Stimulated activated effector memory CD8-positive, alpha-beta T cell treated with anti-CD3 and anti-CD28 coated beads, Interleukin-12 subunit alpha, Interleukin-12 subunit beta, amount 100 ng/mL, for 72 hours (primary cell): ENCODE data around the gene CALML5.

Source experiments
- ATAC-seq: fragments of 150-1000 bp; cut with Tn5 transposase; 2 replicates; pipeline ENCODE4 v1.10.0; 2021
- DNase-seq, 2 donors: peaks; one replicate each; pipeline ENCODE4 v3.0.0; 2021 to 2022; ENCODE audit warnings: low spot score in 2 of 2
- H3K27ac Mint-ChIP-seq: one replicate; pipeline ENCODE4 v1.8.0; 2022; ENCODE audit warnings: mild to moderate bottlenecking, mixed read lengths
- H3K36me3 Mint-ChIP-seq: one replicate; pipeline ENCODE4 v1.8.0; 2022; ENCODE audit warnings: mild to moderate bottlenecking, mixed read lengths
- H3K4me1 Mint-ChIP-seq: one replicate; pipeline ENCODE4 v1.8.0; 2022; ENCODE audit warnings: mixed read lengths
- H3K4me3 Mint-ChIP-seq: one replicate; pipeline ENCODE4 v1.8.0; 2022; ENCODE audit warnings: mild to moderate bottlenecking, mixed read lengths
- H3K9me3 Mint-ChIP-seq: one replicate; pipeline ENCODE4 v1.8.0; 2022; ENCODE audit warnings: mixed read lengths

CALML5 gene

GRCh38 chr10:5460468-5461202, 38.7 kb downstream of the CALML5 start:
- Mint-ChIP-seq H3K9me3 (no peaks in the 10 kb centered on the region), H3K4me3 (no peak overlapping the region), H3K36me3 (peaks cover 7% of the 10 kb centered on the region), H3K4me1 (no peaks in the 10 kb centered on the region), H3K27ac (no peak overlapping the region)
- ATAC-seq (no peak), DNase-seq (no peak)

- Mint-ChIP-seq H3K4me3 (no peak overlapping the region), H3K4me1 (no peaks in the 10 kb centered on the region), H3K36me3 (peaks cover 16% of the 10 kb centered on the region)
Observed at GRCh38 chr10:5458949-5459747, 40.2 kb downstream of the CALML5 start.

DNA sequence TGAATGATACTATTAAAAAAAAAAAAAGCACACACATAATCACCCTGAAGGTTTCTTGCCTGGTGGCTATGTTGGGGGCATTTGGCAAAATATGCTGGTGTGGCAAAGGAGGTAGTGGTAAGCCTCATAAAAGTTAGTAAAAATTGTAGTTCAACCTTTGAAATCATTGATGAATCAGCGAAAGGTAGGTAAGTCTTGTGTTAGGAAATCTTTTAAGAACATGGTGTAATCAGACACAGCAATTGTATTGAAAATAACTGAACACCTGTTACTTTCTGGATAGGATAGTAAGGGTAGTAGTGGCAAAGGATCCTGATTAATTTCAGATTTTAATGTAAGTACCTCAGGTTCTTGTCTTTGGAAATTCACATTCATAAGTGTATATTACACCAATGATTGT, 40.9 kb downstream of the CALML5 start:
- H3K4me3 Mint-ChIP-seq: no peak overlapping the region
- peaks cover 23% of the 10 kb centered on the region for H3K36me3 Mint-ChIP-seq
- H3K27ac Mint-ChIP-seq: no peak overlapping the region
- no peak for DNase-seq
- no peaks in the 10 kb centered on the region for H3K4me1 Mint-ChIP-seq
- ATAC-seq: no peak
- H3K9me3 Mint-ChIP-seq: no peaks in the 10 kb centered on the region

More at GRCh38 chr10:5458949-5459747, 40.2 kb downstream of the CALML5 start:
- DNase-seq (no peak), ATAC-seq (no peak)
- H3K9me3 Mint-ChIP-seq: no peaks in the 10 kb centered on the region
- no peak overlapping the region for H3K27ac Mint-ChIP-seq

- Mint-ChIP-seq H3K9me3 (no peaks in the 10 kb centered on the region), H3K4me1 (no peaks in the 10 kb centered on the region), H3K27ac (no peak overlapping the region), H3K4me3 (no peak overlapping the region), H3K36me3 (peaks cover 30% of the 10 kb centered on the region)
- DNase-seq (no peak), ATAC-seq (no peak)
Observed at GRCh38 chr10:5457741-5458140, 41.6 kb downstream of the CALML5 start.

DNA sequence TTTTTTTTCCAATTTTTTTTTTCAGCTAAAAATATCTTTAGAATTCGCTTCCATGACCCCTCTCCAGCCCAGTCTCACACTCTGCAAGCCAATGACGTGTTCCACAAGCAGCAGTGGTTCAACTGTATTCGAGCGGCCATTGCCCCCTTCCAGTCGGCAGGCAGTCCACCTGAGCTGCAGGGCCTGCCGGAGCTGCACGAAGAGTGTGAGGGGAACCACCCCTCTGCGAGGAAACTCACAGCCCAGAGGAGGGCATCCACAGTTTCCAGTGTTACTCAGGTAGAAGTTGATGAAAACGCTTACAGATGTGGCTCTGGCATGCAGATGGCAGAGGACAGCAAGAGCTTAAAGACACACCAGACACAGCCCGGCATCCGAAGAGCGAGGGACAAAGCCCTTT, 42.8 kb downstream of the CALML5 start:
- H3K9me3 Mint-ChIP-seq: no peaks in the 10 kb centered on the region
- ATAC-seq (no peak), DNase-seq (no peak)
- no peaks in the 10 kb centered on the region for H3K4me1 Mint-ChIP-seq
- peaks cover 37% of the 10 kb centered on the region for H3K36me3 Mint-ChIP-seq
- H3K4me3 Mint-ChIP-seq: no peak overlapping the region
- no peak overlapping the region for H3K27ac Mint-ChIP-seq

- H3K4me3 Mint-ChIP-seq: no peak overlapping the region
- H3K27ac Mint-ChIP-seq: no peak overlapping the region
- ATAC-seq: no peak
Observed at GRCh38 chr10:5453749-5454489, 45.5 kb downstream of the CALML5 start.

DNA sequence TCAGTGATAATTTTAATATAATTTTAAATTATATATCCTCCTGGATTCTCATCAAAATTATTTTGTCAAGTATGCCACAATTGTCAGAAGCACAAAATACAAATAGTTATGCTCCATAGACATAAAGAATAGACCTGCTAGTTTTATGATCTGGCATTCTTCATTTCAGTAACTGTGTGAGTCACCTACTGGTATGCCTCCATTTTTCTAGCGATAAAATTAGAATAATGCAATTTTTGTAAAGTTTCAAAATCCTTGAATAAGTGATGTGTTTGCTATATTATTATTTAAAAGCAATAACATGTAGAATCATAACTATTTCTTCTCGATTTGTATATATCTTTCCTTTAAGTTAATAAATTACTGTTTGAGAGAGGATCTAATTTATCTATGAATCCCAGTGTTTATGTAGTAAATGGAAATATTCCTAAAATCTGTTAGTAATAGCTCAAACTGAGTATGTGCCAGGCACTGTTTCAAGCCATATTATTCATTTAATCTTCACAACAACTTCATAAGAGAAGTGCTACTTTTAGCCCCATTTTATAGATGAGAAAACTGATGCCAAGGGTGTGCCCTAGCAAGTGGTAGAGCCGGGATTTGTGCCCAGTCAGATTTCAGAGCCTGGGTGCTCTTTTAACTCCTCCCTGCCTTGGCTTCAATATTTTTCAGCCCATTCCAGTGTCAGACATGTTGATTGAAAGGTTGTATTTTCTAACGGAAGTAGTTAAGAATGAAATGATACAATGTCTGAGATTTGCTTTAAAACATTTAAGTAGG, 48.6 kb downstream of the CALML5 start:
- DNase-seq: no peak
- Mint-ChIP-seq H3K9me3 (no peaks in the 10 kb centered on the region), H3K36me3 (peaks cover 36% of the 10 kb centered on the region), H3K27ac (no peak overlapping the region), H3K4me1 (peaks cover 17% of the 10 kb centered on the region), H3K4me3 (no peak overlapping the region)
- no peak for ATAC-seq

More at GRCh38 chr10:5453749-5454489, 45.5 kb downstream of the CALML5 start:
- H3K4me1 Mint-ChIP-seq: no peaks in the 10 kb centered on the region
- no peaks in the 10 kb centered on the region for H3K9me3 Mint-ChIP-seq
- DNase-seq: no peak
- peaks cover 37% of the 10 kb centered on the region for H3K36me3 Mint-ChIP-seq

DNA sequence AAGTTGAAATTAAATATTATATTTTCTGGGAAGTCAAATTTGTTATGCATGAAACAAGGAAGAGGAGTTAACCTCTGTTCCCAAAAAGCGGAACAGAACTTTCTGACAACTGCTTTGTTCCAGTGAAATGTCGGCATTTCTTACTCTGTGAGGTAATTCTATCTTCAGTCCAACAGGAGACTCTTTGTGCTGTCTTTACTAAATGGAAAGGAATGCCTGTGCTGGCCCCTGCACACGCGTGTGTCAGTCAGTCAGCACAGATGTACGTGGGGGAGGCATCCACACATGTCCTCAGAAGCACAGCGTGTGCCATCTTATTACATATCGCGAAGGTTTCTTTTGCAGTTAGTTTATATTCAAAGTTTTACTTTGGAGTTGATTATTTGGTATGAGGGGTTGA, 49.5 kb downstream of the CALML5 start:
- Mint-ChIP-seq H3K4me1 (peaks cover 18% of the 10 kb centered on the region), H3K27ac (no peak overlapping the region), H3K9me3 (no peaks in the 10 kb centered on the region), H3K36me3 (peaks cover 33% of the 10 kb centered on the region), H3K4me3 (no peak overlapping the region)
- DNase-seq: no peak
- ATAC-seq: no peak

DNA sequence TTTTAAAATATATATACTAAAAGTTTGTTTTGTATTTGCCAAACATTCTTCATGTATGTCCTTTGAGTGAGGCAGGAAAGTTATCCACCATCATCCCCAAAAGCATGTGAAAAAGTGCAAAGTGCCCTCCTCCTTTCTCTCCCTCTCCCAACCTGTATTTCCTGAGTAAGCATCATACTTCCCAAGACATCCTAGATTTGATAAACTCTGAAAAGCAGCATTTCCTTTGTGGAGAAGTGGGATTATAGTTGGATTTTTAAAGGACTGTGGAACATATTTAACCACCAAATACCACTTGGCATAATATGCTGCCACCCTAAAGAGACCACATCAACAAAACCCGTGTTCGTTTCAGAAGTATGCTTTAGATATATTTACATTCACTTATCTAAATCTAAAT, 50.1 kb downstream of the CALML5 start:
- H3K27ac Mint-ChIP-seq: no peak overlapping the region
- H3K4me1 Mint-ChIP-seq: peaks cover 24% of the 10 kb centered on the region
- H3K4me3 Mint-ChIP-seq: no peak overlapping the region
- DNase-seq (no peak), ATAC-seq (no peak)
- peaks cover 28% of the 10 kb centered on the region for H3K36me3 Mint-ChIP-seq
- H3K9me3 Mint-ChIP-seq: no peaks in the 10 kb centered on the region
